Aorta (tissue), 5 donors: ENCODE data around the gene ITGB2. TPM values are rescaled to one million over a fixed set of nuclear protein-coding genes. Genes with fewer than 3 reads are reported as not detected.

ENCODE experiments used
- ATAC-seq: fragments of 200-7000 bp; cut with Tn5 transposase; one replicate; pipeline ENCODE4 v1.9.1; 2022; ENCODE audit warnings: moderate library complexity; ENCODE audit not compliant: low FRiP score
- DNase-seq, 2 donors: peaks; one replicate each; pipeline ENCODE4 v3.0.0-alpha.2; 2020
- H3K27ac ChIP-seq, 2 donors: one replicate each; pipeline ENCODE4 v1.5.1; 2013; ENCODE audit warnings: low read length in 2 of 2, mild to moderate bottlenecking in 2 of 2, moderate library complexity in 2 of 2, control low read depth in 1 of 2, inconsistent platforms in 1 of 2, low read depth in 1 of 2
- H3K27me3 ChIP-seq, 2 donors: one replicate each; pipeline ENCODE4 v1.6.1; 2013; ENCODE audit warnings: control low read depth in 1 of 2, low read length in 1 of 2, mild to moderate bottlenecking in 1 of 2, moderate library complexity in 1 of 2; ENCODE audit not compliant: insufficient read depth in 2 of 2, control insufficient read depth in 1 of 2
- H3K36me3 ChIP-seq, 2 donors: one replicate each; pipeline ENCODE4 v1.6.1; 2013; ENCODE audit warnings: control low read depth in 1 of 2, low read length in 1 of 2, mild to moderate bottlenecking in 1 of 2; ENCODE audit not compliant: insufficient read depth in 2 of 2, control insufficient read depth in 1 of 2
- H3K4me1 ChIP-seq, 2 donors: one replicate each; pipeline ENCODE4 v1.6.1; 2013; ENCODE audit warnings: low read length in 2 of 2, control low read depth in 1 of 2, mild to moderate bottlenecking in 1 of 2, moderate library complexity in 1 of 2; ENCODE audit not compliant: insufficient read depth in 2 of 2, control insufficient read depth in 1 of 2
- H3K4me3 ChIP-seq, 2 donors: one replicate each; pipeline ENCODE4 v1.5.1; 2013; ENCODE audit warnings: low read length in 2 of 2, control low read depth in 1 of 2, mild to moderate bottlenecking in 1 of 2
- H3K9me3 ChIP-seq: one replicate; pipeline ENCODE4 v1.6.1; 2013; ENCODE audit warnings: mild to moderate bottlenecking, low read length; ENCODE audit not compliant: control insufficient read depth
- WGBS, 2 donors: extraction: QIAGEN DNeasy Blood & Tissue Kit; methylation state at CpG; one replicate each; pipeline ENCODE4 v1.1.7; 2013; 5-methylcytosine and 5-hydroxymethylcytosine counted together
- intact Hi-C, 2 donors: fragments of 100-400 bp; cut with DNase I; formaldehyde crosslinking; loops; one replicate each; pipeline versions ENCODE4 v1.14.2 to v1.15.0; 2022
- polyA plus RNA-seq, 2 donors: library from polyadenylated mRNA; stranded (reverse); fragments of 200-250 nt; gene quantifications; one replicate each; pipeline ENCODE4 v1.2.3, GENCODE V29; 2013
- total RNA-seq, 2 donors: library from RNA; stranded (reverse); fragmentation: NEBNext Ultra II Directional; extraction: Animal tissue kit (Norgen Biotek cat#: 25700); gene quantifications; one replicate each; pipeline ENCODE4 v1.2.1, GENCODE V29; 2021
- donor health status: healthy with polysubstance abuse.
- donor health status: Bipolar disorder and iron deficiency.
- donor health status: DM: no; HTN: no; CAD: no.
- donor health status: DM: no; HTN: no; CAD: no.
- donor health status: DM: yes; HTN: yes; CAD: no.

The ITGB2 gene
- total and polyA plus RNA-seq, 4 donors, result 6.7 to 110 (median 57.0) TPM

DNA sequence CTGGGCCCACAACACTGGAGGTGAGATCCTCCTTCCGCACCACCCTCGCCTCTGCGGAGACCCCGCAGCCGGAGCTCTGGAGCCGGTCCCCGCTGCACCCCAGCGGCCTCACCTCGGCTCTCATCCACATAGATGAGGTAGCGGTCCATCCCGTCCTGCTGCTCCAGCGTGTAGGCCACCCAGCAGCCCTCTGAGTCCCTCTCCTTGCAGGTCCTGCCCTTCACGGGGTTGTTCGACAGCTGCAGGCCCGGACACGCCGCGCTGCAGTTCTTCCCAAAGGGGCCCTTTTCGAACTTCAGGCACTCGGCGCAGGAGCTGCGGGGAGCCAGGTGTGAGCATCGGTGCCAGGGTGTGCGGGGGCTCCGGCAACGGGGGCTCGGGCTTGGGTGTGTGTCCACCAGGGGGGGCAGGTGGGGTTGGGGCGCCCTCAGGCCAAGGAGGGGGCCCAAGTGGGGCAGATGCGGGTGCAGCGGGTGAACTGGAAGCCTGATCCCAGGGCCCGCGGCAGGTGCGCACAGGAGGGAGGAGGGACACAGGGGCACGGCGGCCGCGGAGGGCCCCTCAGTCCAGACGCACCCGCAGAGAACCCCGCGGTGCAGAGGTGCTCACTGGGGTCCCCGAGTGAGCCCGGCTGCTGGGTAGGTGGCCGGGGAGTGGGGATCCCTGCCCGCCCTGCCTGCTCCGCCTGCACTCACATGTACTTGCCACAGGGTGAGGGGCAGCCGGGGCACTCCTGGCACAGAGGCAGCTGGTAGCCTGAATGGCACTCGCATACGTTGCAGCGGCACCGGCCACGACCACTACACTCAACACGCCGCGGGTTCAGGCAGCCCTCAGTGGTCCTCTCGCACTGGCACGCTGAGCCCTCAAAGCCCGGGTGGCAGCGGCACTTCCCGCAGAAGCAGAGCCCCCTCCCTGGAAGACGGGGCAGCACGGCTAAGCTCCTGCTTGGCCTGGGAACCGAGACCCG lies 31.8 kb downstream of the ITGB2 start:
- intact Hi-C loops, result no loop called here
- WGBS, 2 donors, result 89 to 92% methylated on average over 63 to 64 of the region's 64 CpGs
- Histone ChIP-seq H3K9me3 (no peaks in the 10 kb centered on the region), H3K27me3 (no peaks in the 10 kb centered on the region), H3K36me3 (no peaks in the 10 kb centered on the region), H3K4me3 (no peak overlapping the region), H3K4me1 (no peaks in the 10 kb centered on the region), H3K27ac (no peak overlapping the region)
- DNase-seq, result peak in 1 of 2 donors; percentile 48
- no peak for ATAC-seq

DNA sequence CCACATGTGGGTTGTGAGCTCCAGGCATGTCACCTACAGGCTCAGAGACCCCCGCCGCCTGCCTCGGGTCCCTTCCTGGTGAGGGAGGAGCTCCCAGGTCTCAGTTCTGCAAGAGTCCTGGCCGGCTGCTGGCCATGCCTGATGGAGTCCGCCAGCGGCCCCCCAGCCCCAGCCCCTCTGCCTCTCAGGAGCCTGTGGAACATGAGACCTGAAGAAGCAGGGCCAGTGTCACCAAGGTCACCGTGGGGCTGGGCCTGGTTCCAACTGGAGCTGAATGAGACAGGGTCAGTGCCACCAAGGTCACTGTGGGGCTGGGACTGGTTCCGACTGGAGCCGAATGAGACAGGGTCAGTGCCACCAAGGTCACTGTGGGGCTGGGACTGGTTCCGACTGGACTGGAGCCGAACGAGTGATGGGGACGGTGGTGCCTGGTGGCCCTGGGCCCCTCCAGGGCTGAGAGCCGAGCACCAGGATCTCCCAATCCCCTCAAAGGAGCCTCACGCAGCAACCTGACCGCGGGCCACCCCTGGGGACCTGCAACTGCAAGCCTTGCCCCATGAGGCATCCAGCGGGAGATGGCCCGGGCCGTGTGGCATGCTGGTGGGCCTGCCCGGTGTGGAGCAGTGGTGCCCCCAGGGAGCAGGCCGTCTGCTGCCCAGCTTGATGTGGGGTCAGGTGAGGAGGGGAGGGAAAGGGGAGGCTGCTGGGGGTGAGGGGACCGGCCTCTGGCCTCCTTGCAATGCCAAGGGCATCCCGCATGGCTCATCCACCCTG lies 32.7 kb downstream of the ITGB2 start:
- DNase-seq (peak in 1 of 2 donors; percentile 47), ATAC-seq (no peak)
- intact Hi-C loops, result no loop called here
- no peak overlapping the region for H3K4me3 ChIP-seq
- H3K27ac ChIP-seq, result no peak overlapping the region
- 88 to 91% methylated on average over 24 of the region's 24 CpGs for WGBS, 2 donors
- H3K9me3 ChIP-seq, result no peaks in the 10 kb centered on the region
- no peaks in the 10 kb centered on the region for H3K4me1 ChIP-seq
- H3K36me3 ChIP-seq, result no peaks in the 10 kb centered on the region
- H3K27me3 ChIP-seq, result no peaks in the 10 kb centered on the region

DNA sequence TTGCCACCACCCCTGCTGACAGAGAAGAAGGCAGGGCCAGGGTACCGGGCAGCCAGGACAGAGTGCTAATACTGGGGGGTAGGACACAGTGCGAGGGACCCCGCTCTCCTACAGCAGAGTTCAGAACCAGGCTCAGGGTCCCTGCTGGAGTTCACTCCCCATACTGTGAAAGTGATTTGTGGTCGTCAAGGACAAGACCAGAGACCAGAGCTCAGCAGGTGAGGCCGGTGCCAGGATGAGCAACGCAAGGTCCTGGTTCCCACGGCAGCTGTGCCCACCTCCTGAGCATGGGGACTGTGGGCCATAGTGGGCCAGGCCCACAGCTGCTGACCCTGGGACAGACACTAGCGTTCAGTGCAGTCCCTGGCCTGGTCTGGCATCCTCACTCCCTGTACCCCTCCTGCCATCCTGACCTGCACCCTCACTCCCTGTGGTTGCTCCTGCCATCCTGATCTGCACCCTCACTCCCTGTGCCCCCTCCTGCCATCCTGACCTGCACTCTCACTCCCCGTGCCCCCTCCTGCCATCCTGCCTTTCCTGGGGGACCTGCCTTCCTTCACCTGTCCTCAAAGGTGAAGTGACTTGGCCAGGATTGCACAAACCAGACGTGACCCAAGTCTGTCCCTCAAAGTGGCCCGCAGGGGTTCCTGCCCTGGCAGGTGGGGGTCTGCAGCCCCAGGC lies 33.4 kb downstream of the ITGB2 start:
- DNase-seq (peak in 1 of 2 donors; percentile 44), ATAC-seq (no peak)
- no peaks in the 10 kb centered on the region for H3K36me3 ChIP-seq
- WGBS, 2 donors, result 92% methylated on average over 10 to 11 of the region's 11 CpGs
- intact Hi-C loops, result no loop called here
- H3K27ac ChIP-seq, result no peak overlapping the region
- no peaks in the 10 kb centered on the region for H3K9me3 ChIP-seq
- H3K4me1 ChIP-seq, result no peaks in the 10 kb centered on the region
- no peaks in the 10 kb centered on the region for H3K27me3 ChIP-seq
- H3K4me3 ChIP-seq, result no peak overlapping the region

DNA sequence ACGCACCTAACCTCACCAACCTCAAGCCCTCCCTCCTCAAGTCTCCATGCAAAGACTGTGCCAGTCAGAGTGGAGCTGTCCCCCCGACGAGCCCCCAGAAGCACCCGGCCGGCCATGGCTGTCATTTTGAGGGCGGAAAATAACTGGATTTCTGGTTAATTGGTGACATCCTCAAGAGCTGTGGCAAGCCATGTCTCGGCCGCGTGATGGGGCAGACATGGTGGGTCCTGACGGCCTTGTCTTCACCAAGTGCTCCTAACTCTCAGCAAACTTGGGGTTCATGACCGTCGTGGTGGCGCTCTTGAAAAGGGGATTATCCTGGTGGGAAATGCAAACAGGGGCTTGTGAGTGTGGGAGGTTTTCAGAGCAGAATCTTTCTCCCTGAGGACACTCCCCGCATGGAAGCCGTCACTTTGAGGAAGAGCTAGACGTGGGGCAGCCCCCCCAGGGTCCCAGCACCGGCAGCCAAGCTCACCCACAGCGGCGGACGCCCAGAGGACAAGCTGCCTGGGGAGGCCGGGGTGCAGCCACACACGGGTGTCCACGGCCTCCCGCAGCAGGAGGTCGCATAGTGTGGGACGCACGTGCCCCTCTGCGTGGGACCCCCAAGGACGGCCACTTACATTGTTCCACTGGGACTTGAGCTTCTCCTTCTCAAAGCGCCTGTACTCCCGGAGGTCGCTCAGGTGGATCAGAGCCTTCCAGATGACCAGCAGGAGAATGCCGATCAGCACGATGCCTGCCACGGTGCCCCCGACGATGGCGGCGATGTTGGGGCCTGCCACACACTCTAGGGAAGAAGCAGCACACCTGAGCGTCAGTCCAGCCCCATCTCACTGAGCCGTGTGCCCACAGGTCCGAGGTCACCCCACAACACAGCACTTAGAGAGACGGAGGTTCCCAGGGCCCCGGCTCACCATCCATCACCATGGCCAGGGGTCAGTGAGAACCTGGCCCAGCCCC lies 34.3 kb downstream of the ITGB2 start:
- intact Hi-C loops, result no loop called here
- no peaks in the 10 kb centered on the region for H3K9me3 ChIP-seq
- H3K27ac ChIP-seq, result no peak overlapping the region
- ATAC-seq (no peak), DNase-seq (peak in 1 of 2 donors; percentile 47)
- no peaks in the 10 kb centered on the region for H3K36me3 ChIP-seq
- 91 to 92% methylated on average over 44 of the region's 44 CpGs for WGBS, 2 donors
- H3K4me3 ChIP-seq, result no peak overlapping the region
- H3K4me1 ChIP-seq, result no peaks in the 10 kb centered on the region
- H3K27me3 ChIP-seq, result no peaks in the 10 kb centered on the region

DNA sequence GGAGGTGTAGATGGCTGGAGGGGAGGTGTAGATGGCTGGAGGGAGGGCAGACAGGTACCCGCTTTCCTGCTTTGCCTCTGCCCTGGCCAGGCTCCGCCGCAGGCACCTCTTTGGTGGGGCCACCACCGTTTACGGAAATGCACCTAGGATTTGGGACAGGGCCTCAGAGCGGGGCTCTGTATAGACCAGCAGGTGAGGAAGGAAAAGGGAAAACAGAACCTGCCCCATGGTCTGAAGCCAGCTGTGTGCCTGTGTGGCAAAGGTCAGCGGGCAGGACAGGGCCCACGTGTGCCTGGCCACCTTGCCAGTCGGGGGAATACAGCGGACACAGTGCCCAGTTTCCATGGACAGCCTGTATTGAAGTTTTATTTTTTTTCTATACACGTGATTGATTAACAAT lies 35.1 kb downstream of the ITGB2 start:
- Histone ChIP-seq H3K27ac (no peak overlapping the region), H3K4me3 (no peak overlapping the region), H3K4me1 (no peaks in the 10 kb centered on the region), H3K27me3 (no peaks in the 10 kb centered on the region), H3K9me3 (no peaks in the 10 kb centered on the region), H3K36me3 (no peaks in the 10 kb centered on the region)
- WGBS, 2 donors, result 82 to 87% methylated on average over 11 of the region's 11 CpGs
- DNase-seq, result peak; percentile 41 to 46
- no peak for ATAC-seq
- intact Hi-C loops, result no loop called here

DNA sequence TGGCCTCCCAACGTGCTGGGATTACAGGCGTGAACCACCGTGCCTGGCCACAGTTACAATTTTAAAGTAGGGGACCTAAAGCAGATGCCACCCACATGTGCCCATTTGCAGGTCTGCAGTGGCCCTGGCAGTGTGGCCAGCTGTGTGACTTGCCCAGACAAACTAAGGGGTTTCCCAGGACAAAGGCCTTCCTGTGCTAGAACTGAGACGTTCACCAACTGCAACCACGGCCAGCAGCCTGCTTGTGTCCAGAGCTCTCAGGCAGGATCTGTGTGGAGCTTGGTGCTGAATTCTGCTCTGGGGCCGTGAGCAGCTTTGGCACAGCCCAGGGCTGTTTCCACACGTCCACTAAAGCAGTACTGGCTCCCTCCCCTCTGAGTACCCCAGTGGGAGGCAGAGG lies 36.6 kb downstream of the ITGB2 start:
- no peaks in the 10 kb centered on the region for H3K27me3 ChIP-seq
- no peak for ATAC-seq
- DNase-seq, result peak; percentile 35 to 64
- H3K36me3 ChIP-seq, result no peaks in the 10 kb centered on the region
- H3K9me3 ChIP-seq, result no peaks in the 10 kb centered on the region
- no peaks in the 10 kb centered on the region for H3K4me1 ChIP-seq
- no peak overlapping the region for H3K27ac ChIP-seq
- H3K4me3 ChIP-seq, result no peak overlapping the region
- intact Hi-C loops, result no loop called here
- 64 to 71% methylated on average over 7 of the region's 7 CpGs for WGBS, 2 donors

DNA sequence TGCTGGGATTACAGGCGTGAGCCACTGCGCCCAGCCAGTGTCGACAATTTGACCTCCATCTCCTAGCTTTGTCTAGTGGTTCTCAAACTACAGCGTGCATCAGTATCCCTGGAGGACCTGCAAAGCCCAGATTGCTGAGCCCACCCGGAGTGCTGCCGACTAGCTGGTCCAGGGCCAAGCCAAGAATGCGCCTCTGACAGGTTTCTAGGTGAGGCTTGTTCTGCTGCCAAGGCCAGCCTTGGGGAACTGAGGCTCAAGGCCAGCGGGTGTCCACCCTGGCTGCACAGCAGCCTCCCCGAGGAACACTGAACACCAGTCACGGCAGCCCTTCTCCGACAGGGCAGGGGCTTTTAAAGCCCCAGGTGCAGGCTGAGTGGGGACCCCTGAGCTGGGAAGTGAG lies 37.4 kb downstream of the ITGB2 start:
- ATAC-seq, result no peak
- no peaks in the 10 kb centered on the region for H3K9me3 ChIP-seq
- H3K4me3 ChIP-seq, result no peak overlapping the region
- DNase-seq, result peak; percentile 50 to 55
- H3K27ac ChIP-seq, result no peak overlapping the region
- 87 to 91% methylated on average over 11 of the region's 11 CpGs for WGBS, 2 donors
- intact Hi-C loops, result no loop called here
- H3K4me1 ChIP-seq, result no peaks in the 10 kb centered on the region
- H3K27me3 ChIP-seq, result no peaks in the 10 kb centered on the region
- no peaks in the 10 kb centered on the region for H3K36me3 ChIP-seq
